Measurements from ENCODE around the gene NUP88.

Gene NUP88

GRCh38 chr17:5381542-5381941, 37.9 kb downstream of the NUP88 start:
- DNase-seq (ENCODE audit: extremely low spot score): no peak
- CTCF ChIA-PET: no interaction called here
- POLR2A ChIA-PET: interaction anchor here (1.1 kb wide), 1 partner anchor 10 kb away, joined by 3 read pairs; no protein-coding TSS in a partner anchor
- no peak for TF ChIP-seq CTBP1 (IDR thresholded peaks at IDR 0.05; ENCODE audit: borderline replicate concordance)

DNA sequence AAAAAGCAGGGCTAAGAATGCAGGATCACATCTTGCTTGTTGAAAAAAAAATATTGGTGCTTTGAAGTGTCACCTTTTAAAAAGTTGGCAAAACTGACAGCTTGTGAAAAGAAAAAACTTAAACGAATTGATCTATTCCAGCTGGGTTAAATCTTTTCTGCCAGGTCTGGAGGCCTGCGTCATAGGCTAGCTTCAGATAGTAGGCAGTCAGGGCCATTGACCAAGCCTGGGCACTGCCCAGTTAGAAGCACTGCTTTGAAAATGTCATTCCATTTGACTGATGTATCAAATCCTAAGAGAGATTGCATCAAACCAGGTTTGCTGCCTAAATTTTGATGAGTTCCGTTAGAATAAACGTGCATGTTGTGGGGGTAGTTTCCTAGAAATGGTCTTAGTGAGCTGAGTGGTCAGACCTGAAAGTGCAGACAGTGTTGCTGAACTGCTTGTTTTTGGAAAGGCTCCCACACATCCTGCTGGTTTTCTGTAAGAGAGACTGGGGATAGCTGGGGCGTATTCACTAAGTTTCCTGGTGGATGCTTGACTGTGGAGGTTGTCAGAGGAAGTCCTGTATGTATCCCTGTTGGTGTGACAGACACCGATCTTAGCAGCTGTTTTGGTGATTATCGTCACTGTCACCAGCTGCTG, 38.8 kb downstream of the NUP88 start:
- ChIA-PET POLR2A (interaction anchor here (1.1 kb wide), 1 partner anchor 11 kb away, joined by 3 read pairs; no protein-coding TSS in a partner anchor), CTCF (interaction anchor here (0.8 kb wide), 1 partner anchor 903 kb away, joined by 5 read pairs; no protein-coding TSS in a partner anchor)
- TF ChIP-seq L3MBTL2 (conservative IDR thresholded peaks at IDR 0.05) (no peak), BHLHE40 (IDR thresholded peaks at IDR 0.05; ENCODE audit: borderline replicate concordance) (no peak), ZNF384 (IDR thresholded peaks at IDR 0.05) (no peak), NFRKB (IDR thresholded peaks at IDR 0.05) (no peak), SP1 (IDR thresholded peaks at IDR 0.05) (no peak), FOXA1 (IDR thresholded peaks at IDR 0.05) (no peak), PKNOX1 (IDR thresholded peaks at IDR 0.05) (no peak), ARNT (IDR thresholded peaks at IDR 0.05) (no peak), SUZ12 (IDR thresholded peaks at IDR 0.05) (no peak)
- no peak for DNase-seq (ENCODE audit: extremely low spot score)

DNA sequence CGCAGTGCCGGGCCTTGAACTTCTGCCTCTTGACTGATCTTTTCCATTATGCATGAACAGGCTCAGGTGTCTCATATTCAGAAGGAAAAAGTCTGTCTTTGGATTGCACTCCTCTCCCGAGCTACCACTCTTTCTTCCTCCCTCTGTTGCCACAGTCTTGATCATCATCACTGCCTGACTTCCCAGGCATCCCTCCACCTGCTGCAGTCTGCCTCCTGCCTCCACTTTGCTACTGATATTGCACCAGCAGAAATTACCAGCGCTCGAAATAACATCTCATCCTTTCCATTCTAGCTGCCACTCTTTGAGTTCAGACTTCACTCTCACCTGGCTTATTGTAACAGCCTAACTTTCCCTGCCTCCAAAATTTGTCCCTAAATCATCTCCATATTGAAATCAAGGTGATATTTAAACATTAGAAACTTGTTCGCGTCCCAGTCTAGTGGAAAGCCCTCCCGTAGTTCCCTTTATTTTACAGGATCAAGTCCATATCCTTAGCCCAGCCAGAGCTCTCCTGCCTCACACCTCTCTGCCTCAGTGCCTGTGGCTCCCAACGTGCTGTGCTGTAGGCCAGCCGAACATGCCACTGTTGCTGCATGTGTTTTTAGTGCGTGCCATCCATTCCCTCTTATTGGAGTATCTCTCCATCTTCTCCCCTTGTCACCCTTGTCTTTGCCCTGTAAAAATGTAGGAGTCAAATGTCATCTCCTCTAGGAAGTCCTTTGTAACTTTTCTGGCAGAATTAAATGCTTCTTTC, 39.9 kb downstream of the NUP88 start:
- TF ChIP-seq NFRKB (IDR thresholded peaks at IDR 0.05) (no peak), BHLHE40 (IDR thresholded peaks at IDR 0.05; ENCODE audit: borderline replicate concordance) (no peak), ARNT (IDR thresholded peaks at IDR 0.05) (no peak), ZNF384 (IDR thresholded peaks at IDR 0.05) (no peak)
- POLR2A ChIA-PET: no interaction called here
- CTCF ChIA-PET: interaction anchor here (0.8 kb wide), 1 partner anchor 904 kb away, joined by 5 read pairs; no protein-coding TSS in a partner anchor

GRCh38 chr17:5378566-5379207, 40.8 kb downstream of the NUP88 start:
- TF ChIP-seq TARDBP (IDR thresholded peaks at IDR 0.05) (no peak), ELF4 (IDR thresholded peaks at IDR 0.05) (no peak), FOXM1 (IDR thresholded peaks at IDR 0.05; ENCODE audit: borderline replicate concordance) (no peak), SP1 (IDR thresholded peaks at IDR 0.05) (no peak), LEF1 (IDR thresholded peaks at IDR 0.05; ENCODE audit: borderline replicate concordance) (no peak), ARNT (IDR thresholded peaks at IDR 0.05) (no peak), ZNF384 (IDR thresholded peaks at IDR 0.05) (no peak), L3MBTL2 (conservative IDR thresholded peaks at IDR 0.05) (no peak), FOXA1 (IDR thresholded peaks at IDR 0.05) (no peak), SUZ12 (IDR thresholded peaks at IDR 0.05) (no peak), PKNOX1 (IDR thresholded peaks at IDR 0.05) (no peak), NFRKB (IDR thresholded peaks at IDR 0.05) (no peak), HDGF (IDR thresholded peaks at IDR 0.05; ENCODE audit: borderline replicate concordance) (no peak), CTBP1 (IDR thresholded peaks at IDR 0.05; ENCODE audit: borderline replicate concordance) (no peak), BHLHE40 (IDR thresholded peaks at IDR 0.05; ENCODE audit: borderline replicate concordance) (no peak), FOXK2 (IDR thresholded peaks at IDR 0.05) (no peak)
- ChIA-PET POLR2A (no interaction called here), CTCF (interaction anchor here (0.6 kb wide), 1 partner anchor 29 kb away, joined by 3 read pairs; no protein-coding TSS in a partner anchor)
- DNase-seq (ENCODE audit: extremely low spot score): no peak

More for the DNA sequence above, 39.9 kb downstream of the NUP88 start:
- DNase-seq (ENCODE audit: extremely low spot score): no peak

GRCh38 chr17:5373112-5373511, 46.4 kb downstream of the NUP88 start:
- POLR2A ChIA-PET: no interaction called here

More at GRCh38 chr17:5373112-5373511, 46.4 kb downstream of the NUP88 start:
- CTCF ChIA-PET: no interaction called here
- no peak for DNase-seq (ENCODE audit: extremely low spot score)
- TF ChIP-seq HDGF (IDR thresholded peaks at IDR 0.05; ENCODE audit: borderline replicate concordance) (no peak), TARDBP (IDR thresholded peaks at IDR 0.05) (no peak), PKNOX1 (IDR thresholded peaks at IDR 0.05) (no peak), L3MBTL2 (conservative IDR thresholded peaks at IDR 0.05) (no peak), FOXA1 (IDR thresholded peaks at IDR 0.05) (no peak), CTBP1 (IDR thresholded peaks at IDR 0.05; ENCODE audit: borderline replicate concordance) (no peak), FOXM1 (IDR thresholded peaks at IDR 0.05; ENCODE audit: borderline replicate concordance) (no peak), SUZ12 (IDR thresholded peaks at IDR 0.05) (no peak), SP1 (IDR thresholded peaks at IDR 0.05) (no peak), ARNT (IDR thresholded peaks at IDR 0.05) (no peak), FOXK2 (IDR thresholded peaks at IDR 0.05) (no peak), ZNF384 (IDR thresholded peaks at IDR 0.05) (no peak), LEF1 (IDR thresholded peaks at IDR 0.05; ENCODE audit: borderline replicate concordance) (no peak)
